ENCODE results near the gene TXNRD2.
A peak's percentile ranks its signal among the peaks of the same experiment; 100 is the strongest.

Gene TXNRD2

DNA sequence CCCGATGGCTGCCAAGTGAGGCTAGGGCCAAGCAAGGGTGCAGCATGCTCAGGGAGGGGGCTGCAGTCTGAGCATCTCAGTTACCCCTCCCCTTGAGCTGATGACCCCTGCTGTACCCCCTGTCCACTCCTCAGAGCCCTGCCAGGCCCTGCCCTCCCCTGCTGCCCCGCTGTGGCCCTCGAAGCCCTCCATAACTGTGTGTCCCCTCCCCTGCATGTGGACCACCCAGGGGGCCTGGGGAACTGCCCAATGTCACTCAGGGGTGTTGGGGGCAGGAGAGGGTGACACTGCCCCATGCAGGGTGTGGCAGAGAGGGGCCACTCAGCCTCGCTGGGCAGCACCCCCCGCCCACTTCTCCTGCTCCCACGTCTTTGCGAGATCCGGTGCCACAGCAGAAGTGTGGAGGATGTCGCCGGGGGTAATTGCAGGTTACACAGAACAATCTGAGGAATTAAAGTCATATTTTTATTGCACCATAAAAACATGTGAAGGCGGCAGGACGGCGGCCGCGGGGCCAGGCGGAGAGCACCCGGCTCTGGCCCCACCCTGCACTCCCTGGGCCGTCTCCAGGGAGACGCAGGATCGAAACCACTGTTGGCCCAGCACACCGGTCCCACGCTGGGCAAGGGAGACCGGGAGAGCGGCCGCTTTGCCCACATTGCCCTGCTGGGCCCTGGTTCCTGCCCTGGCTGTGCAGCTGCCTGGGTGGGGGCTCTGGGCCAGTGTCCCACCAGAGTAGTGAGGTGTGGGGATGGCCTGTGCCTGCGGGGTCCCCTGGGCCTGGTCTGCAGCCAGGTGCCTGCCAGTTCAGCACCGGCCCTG, 68.3 kb downstream of the TXNRD2 start:
- no peak for DNase-seq

DNA sequence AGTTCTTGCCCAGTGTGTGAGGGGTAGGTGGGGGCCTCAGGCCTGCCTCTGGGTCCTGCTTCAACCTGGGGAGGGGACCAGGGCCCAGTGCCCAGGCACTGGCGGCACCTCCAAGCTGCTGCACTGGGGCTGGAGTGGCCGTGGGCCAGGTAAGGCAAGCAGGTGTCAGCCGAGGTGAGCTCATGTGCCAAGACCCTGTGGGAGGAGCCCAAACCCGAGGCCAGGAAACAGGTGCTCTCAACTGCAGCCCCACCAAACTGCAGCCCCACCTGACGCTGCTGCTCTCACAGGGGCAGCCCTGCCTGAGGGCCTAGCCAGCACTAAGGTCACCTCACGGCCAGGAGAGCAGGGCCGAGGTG, 68.9 kb downstream of the TXNRD2 start:
- DNase-seq = no peak

DNA sequence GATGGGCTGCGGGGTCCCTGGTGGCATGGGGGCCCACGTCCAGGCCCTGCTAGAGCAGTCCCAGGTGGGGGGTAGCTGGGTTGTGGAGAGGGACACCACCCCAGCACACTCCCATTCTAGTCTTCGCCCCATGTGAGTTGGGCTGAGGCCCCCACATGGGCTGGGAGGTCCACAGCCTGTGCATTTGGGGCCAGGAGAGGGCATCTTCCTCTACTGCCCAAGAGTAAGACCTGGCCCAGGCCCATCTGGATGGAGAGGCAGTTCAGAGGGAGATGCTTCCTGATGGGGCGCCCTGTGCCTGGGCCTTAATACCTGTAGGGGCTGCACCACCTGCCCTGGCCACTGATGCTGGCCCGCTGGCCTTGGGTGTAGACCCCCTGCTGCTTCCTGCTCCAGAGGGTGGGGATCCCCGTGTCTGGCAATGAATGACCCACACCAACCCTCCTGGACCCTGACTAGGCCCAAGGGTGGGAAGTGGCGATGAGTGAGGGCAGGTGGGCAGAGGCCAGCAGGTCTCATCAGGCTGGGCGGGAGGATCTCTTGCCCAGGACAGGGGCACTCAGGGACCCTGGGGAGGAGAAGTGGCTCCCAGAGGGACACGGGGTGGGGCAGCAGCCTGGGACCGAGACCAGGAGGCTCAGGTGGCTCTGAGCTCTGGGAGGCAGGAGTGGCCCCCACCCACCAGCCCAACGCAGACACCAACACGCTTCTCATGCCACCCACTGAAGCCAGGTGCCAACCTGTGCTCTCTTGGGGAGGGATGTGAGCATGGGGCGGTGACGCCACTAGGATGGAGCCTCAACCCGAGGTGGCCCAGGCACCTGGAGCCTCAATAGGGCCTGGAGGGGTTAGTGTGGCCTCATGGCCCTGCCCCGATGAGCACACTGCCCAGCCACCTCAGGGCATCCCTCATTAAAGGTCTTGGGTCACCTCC, 69.5 kb downstream of the TXNRD2 start:
- no peak for DNase-seq

DNA sequence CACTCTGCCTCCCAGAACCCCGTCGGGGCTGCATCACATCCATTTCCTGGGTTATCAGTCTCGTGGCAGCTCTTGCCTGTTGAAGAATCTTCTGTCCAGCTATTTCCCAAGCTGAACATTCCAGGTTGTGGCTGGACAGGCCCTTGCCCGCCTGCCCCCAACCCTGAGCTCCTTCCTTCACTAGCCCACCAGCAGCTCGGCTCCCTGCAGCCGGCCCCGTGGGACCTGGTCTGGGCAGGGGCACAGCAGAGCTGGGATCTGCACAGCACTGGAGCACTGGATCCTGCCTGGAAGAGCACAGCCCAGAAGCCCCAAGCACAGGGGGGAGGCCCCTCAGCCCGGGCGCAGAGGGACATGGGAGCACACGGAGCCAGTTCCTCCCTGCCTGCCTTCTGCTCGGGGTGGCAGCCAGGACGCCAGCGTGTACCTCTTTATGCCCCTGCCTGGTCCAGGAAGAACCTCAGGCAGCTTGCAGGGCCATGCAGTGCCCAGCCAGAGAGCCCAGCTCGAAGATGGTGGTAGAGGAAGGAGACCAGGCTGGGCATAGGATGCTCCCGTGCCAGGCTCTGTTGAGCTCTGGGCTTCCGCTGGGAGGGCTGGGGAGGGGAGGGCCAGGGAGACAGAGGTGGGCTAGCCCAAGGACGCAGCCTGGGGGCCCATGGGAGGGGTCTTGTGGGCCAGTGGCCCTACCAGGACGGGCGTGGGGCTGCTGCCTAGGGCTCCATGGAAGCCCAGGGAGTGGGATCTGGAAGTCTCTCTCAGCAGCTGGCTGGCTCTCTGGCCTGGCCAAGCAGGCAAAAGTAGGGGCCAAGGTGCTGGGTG, 70.4 kb downstream of the TXNRD2 start:
- DNase-seq = no peak

DNA sequence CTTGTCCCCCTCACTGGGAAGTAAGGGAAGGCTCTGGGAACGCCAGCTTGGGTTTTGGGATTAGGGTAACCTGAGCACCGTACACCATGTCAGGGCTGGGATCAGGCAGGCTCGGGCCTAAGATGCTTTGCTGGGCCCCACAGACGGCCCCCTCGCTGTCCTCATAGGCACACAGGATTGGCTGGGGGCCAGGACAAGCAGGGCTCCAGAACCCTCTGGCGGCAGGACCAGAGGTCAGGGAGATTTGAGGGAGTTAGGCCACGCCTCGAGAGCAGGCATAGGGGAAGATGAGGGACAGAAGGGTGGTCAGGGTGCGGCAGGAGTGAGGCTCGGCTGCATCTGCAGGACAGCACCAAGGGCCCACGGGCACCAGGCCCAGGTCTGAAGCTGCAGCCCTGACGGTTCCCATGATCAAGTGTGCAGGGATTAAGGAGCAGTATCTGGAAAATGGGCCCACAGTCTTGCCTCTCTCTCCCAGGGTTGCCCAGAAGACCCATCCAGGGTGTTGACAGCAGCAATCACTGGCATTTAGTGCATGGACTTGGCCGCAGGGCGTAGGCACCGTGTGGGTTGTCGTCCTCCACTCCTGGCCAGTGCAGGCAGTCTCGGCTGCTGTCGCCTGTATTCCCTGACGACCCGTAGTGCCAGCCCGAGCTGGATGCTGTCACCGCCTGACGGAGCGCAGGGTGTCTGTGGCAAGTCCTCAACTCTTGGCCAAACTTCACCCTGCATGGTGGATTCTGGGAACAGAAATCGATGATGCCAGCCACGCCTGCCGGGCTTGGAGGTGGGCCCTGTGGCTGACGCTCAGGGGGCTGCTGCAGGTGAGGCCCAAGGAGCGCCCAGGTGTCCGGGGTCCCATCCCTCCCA, 71.2 kb downstream of the TXNRD2 start:
- no peak for DNase-seq

DNA sequence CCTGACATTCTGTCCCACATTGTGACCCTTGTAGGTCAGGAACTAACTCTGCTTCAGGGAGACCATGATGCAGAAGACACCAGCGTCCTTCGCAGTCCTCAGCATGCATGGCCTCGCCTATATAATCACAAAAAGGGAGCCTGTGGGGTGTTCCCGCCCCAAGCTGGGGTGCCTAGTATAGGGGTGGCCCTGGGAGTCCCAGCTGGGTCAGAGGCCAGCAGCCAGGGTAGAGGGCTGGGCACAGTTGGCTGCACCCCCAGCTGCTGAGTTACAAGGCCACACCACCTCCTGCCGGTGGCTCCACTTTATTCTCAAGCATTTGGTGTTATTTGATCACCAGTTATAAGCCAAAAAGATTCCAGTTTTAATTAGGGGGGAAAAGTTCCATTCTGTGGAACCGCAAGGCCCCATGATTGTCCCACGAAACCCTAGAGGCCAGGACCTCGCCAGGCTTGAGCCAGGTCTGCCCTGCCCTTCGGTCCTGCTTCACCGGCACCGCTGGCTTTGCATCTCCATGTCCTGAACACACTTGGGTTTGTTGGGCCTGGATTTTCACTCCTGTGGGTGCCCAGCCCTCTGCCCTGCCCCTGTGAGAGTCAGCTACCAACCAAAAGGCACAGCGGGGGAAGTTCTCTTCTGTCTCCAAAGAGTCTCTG, 72.0 kb downstream of the TXNRD2 start:
- DNase-seq = no peak

DNA sequence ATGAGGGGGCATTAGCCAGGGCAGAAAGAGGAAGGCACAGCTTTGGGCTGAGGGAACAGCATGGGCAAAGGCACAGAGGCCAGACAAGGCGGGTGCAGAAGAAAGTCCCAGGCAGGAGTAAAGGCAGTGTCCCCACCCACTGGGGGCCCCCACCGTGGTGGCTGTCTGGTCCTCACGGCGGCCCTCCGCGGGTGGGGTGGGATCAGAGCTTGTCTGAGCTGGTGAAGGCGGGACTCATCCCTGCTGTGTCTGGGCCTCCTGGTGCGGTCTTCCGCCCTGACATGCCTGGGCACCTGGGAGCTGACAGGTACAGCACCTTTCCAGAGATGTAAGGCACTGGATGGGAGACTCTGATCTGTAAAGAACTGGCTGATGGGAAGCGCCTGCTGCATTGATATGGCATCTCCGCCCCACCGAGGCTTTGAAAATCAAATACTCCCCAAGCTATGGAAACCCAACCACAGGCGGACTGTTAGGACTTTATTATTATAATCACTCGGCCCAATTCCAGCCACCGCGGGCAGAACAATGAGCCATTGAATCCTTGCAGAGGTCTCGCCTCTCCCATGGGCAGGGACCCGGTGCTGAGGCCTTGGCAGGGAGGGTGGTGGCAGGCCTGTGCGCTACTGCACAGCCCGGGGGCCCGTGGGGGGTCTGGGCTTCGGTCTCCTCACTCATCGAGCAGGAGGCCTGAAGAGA, 72.7 kb downstream of the TXNRD2 start:
- no peak for DNase-seq

DNA sequence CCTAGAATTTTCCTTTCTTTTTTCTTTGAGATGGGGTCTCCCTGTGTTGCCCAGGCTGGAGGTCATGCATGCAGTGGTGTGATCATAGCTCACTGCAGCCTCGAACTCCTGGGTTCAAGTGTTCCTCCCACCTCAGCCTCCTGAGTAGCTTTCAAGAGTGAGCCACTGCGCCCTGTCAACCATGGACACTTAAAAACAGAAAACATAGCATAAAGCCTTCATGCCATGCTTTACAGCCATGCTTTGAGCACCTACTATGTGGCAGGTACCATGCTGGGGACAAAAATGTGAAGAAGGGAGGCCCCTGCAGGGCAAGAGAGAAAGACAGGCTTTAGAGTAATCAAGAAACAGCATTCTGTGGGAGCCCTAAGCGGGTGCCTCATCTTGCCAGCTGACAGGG, 73.3 kb downstream of the TXNRD2 start:
- no peak for DNase-seq

DNA sequence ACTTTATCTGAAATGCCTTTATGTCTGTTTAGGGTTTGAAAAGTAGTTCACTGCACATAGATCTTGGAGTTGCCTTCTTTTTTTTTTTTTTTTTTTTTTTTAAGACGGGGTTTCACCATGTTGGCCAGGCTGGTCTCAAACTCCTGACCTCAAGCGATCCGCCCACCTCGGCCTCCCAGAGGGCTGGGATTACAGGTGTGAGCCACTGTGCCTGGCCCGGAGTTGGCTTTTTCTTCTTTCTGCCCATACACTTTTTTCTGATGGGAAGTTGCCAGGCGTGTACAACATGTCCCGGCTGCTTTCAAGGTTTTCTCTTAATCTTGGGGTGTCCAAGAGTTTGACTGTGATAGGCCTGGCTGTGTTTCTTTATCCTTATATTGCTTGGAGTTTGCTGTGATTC, 74.0 kb downstream of the TXNRD2 start:
- DNase-seq = no peak

DNA sequence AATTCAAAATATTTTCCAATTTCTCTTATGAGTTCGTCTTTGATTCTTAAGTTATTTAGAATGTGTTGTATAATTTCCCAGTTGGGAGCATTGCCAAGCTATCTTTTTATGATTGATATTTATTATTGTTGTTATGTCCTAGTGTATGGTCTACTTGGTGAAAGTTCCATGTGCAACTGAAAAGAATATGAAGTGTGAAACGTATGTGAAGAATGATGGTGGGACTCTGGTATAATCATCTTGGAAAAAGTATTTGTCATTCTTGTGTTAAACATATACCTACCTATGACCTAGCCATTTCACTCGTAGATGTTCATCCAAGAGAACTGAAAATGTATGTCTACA, 75.0 kb downstream of the TXNRD2 start:
- no peak for DNase-seq

DNA sequence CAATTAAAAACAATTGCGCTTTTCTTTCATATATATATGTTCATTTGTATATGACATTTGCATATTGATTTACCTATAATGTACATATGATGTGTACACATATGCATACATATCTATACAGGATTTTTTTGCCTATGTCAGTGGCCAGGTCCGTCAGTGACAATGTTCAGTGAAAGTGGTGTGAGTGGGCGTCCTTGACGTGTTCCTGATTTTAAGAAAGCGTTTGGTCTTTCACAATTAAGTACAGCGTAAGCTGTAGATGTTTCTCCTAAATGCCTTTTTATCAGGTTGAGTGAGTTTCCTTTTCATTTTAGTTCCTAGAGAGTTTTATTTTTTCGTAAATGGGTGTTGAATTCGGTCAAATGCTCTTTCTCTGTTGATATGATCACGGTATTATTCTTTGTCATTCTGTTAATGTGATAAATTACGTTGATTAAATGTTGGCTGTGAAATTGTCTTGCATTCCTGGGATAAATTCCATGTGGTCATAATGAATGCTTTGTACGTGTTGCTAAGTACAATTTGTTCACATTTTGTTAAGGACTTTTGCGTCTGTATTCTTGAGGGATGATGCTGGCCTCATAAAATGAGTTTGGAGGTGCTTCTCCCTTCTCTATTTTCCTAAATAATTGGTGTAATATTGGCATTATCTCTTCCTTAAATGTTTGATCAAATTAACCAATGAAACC, 76.3 kb downstream of the TXNRD2 start:
- DNase-seq = no peak

DNA sequence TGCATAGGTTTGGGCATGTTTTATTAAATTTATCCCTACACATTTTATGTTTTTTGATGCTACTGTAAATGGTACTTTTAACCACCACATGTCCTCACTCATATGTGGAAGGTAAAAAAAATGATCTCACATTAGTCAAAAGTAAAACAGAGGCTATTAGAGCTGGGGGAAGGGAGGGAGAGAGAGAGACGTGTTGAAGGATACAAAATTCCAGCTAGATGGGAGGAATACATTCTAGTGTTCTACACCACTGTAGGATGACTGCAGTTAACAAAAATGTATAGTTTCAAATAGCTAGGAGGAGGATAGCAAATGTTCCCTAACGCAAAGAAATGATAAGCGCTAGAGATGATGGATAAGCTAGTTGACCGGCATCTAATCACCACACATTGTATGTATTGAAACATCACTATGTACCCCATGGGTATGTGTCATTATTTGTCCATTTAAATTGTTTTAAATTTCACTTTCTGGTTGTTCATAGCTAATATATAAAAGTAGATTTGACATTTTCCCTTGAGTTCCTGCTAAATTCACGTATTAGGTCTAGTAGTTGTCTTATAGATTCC, 77.0 kb downstream of the TXNRD2 start:
- no peak for DNase-seq

DNA sequence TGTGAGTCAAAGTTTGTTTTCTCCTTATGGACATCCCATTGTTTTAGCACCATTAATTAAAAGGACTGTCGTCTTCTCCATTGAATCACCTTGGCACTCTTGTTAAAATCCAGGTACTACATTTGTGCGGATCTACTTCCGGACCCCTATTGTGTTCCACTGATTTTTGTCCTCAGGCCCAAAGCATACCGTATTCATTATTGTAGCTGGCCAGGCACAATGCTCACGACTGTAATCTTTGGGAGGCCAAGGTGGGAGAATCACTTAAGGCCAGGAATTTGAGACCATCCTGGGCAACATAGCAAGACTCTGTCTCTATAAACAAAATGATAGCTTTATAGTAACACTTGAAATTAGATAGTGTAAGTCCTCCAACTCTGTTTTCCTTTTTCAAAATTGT, 78.0 kb downstream of the TXNRD2 start:
- DNase-seq = no peak

DNA sequence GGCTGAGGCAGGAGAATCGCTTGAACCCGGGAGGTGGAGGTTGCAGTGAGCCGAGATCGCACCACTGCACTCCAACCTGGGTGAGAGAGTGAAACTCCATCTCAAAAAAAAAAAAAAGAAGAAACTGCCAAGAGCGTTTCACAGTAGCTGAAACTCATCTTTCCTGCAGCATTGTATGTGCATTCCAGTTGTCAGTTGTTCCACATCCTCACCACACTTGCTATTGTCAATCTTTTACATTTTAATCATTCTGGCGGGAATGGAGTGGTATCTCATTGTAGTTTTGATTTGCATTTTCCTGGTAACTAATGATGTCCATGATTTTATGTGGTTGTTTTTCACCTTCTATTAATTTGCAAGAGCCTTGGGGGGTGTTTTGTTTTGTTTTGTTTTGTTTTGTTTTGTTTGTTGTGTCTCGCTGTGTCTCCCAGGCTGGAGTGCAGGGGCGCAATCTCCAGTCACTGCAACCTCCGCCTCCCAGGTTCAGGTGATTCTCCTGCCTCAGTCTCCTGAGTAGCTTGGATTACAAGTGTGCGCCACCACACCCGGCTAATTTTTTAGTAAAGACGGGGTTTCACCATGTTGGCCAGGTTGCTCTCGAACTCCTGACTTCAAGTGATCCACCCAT, 78.9 kb downstream of the TXNRD2 start:
- DNase-seq = no peak

DNA sequence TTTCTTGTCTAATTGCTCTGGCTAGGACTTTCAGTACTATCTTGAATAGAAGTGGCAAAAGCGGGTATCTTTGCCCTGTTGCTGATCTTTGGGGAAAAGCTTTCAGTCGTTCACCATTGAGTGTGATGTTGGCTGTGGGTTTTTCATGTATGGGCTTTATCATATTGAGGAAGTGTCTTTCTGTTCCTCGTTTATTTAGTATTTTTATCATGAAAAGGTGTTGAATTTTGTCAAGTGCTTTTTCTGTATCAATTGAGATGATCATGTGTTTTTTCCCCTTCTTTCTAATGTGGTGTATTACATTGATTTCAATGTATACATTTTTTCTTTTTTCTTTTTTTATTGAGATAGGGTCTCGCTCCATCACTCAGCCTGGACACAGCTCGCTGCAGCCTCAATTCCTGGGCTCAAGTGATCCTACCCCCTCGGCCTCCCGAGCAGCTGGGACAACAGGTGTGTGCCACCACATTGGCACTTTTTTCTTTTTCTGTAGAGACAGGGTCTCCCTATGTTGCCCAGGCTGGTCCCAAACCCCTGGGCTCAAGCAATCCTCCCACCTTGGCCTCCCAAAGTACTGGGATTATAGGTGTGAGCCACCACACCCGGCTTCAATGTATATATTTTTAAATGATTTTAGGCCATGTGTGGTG, 81.6 kb downstream of the TXNRD2 start:
- no peak for DNase-seq

DNA sequence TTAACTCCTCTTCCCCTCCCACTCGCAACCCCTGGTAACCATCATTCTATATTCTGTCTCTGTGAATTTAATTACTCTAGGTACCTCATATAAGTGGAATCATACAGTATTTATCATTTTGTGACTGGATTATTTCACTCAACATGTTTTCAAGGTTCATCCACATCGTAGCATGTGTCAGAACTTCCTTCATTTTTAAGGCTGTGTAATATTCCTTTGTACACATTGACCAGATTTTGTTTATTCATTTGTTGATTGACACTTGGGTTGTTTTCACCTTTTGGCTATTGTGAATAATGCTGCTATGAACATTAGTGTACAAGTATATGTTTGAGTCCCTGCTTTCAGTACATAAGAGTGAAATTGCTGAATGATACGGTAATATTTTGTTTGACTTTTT, 84.2 kb downstream of the TXNRD2 start:
- DNase-seq = no peak

DNA sequence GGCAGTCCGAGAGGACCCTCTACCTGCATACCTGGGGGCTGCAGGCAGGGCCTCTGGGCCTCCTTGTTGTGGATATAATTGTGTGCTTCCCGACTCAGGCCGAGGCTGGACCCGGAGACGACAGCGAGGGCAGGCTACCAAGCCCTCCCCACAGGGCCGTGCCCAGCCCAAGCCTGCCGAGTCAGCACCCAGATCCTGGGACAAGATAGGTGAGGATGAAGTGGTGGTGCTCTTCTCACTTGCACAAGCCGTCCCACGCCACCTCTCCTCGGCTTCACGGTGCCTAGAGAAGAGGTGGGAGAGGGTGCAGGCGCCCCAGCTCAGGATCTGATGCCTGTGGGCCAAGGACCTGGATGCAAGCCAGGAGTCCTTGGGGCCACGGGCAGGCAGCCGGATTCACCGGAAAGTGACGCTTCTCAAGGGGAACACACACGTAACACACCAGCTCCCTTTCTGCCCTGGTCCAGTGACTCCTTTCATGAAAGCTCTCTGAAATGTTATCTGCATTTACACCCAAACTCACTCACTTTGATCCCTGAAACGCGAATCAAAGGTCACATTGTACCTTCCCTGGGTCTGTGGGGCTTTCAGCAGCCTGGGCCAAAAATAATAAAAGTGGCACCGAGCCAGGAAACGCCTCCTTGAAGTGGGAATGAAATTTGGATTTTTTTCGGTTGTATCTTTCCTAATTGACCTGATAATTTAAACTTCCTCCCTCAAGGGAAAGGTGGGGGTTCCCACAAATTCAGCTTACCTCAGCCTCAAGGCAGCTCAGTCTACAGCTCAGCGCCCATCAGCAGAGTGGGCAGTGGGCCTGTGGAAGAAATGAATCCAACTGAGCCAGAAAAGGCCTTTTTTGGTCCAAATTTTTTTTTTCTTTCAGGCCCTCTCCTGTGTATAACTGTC, 85.9 kb downstream of the TXNRD2 start:
- peak in 5 of 6 experiments; percentile 38 to 61 (median 50) for DNase-seq
